HG03095 (cell line): ENCODE results near the gene OR6K2.

ENCODE experiments used
- ATAC-seq: cut with Tn5 transposase; IDR thresholded peaks from one replicate; pipeline ENCODE4 v1.9.1; 2021; ENCODE audit warnings: moderate library complexity; ENCODE audit not compliant: unreplicated experiment

Gene OR6K2

DNA sequence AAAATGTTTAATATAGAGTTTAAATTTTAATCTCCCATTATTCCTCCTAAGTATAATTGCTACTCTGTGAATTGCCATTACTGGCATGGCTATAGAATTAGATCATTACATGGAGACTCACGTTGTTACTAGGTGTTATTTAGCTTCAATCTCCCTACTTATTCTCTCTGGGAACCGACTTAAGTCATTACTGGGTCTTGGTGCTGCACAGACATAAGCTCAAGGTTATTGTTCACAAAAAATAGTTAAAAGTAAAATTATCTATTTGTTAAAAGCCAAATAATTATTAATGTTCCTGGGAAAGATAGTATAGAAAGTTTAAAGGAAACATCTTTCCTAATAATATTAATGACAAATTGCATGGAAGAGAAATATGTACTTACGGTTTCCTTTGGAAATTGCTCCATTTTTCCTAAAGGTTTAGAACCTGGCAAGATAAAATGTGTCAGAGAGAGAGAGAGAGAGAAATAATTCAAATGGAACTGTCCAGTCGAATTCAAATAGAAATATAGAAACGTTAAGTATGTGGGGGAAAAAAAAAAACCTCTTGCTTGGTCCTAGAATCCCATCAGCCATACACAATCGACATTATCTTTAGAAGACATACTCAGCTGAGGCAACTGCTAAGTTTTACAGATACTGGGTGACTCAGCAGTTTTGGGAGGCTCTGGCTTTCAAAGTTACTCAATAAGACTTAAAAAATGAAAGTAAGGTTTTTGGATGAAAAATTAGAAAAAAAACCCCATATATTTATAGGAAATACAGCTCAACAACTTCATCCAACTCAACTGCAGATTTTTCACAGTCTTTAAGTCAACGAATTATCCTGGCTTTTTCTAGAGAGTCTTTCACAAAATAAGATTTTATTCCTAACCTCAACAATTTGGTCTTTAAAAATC, 14.1 kb downstream of the OR6K2 start, which contains the start of gene SPTA1:
Gene SPTA1 (minus strand): TSS at position 605 of the 899 bp plus-strand sequence. CDS start 198 bp downstream, at position 407.
- no peak for ATAC-seq

GRCh38 chr1:158685085-158685484, 15.4 kb downstream of the OR6K2 start:
- ATAC-seq: no peak

DNA sequence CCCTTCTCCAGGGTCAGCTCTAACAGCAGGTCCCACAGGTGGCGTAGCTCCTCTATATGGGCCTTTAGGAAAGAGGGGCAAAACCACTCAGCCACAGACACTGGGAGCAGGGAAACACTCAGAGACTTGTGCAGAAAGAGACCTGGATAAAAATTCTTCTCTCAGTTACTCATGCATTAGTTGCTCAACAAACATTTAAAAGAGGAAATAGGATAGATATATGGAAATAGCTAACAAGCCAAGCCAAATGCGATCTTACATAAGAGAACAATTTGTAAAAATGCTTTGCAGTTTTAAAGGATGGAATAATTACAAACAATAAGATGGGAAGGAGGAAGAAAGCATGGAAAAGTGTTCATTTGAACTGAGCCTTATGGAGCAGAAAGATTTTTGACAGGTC, 18.8 kb downstream of the OR6K2 start:
- no peak for ATAC-seq

DNA sequence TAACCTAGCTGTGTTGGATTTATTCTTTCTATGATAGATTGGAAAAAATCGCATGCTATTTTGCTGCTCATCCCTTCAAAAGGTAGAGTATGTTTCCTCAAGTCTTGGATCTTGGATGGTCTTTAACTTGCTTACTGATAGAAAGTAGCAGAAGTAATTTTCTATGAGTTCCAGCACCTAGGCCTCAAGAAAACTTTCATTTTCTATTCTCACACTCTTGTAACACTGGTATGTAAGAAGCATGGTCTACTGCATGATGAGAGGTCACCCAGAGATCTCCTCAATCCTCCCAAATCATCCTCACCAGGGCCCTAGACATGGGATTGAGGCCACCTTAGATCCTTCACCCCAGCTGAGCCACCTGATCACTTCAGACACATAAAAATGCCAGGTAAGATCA, 21.2 kb downstream of the OR6K2 start:
- no peak for ATAC-seq

DNA sequence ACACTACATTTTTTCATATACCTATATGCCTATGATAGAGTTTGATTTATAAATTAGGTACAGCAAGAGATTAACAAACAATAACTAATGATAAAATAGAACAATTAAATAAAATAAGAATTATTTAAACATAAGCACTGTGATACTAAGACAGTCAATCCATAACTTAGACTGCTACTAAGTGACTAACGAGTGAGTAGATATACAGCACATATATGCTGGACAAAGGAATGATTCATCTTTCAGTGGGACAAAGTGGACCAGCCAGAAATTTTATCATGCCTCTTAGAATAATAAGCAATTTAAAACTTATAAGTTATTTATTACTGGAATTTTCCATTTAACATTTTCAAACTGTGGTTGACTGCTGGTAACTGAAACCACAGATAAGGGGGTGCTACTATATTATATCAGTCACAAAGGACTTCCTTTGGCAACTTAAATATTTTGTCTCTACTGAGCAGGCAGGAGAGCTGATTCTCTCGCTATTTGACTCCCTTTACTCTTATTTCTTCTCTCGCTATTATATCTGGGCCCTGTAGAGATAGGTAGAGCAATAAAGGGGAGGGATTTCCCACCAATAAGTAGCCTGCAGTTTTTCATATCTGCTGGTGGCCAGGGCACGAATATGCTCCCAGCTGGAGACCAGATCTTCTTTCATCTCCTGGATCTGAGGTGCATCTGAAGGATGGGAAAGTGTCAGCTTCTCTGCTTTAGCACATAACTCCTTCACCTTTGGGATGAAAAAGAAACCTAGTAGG, 24.7 kb downstream of the OR6K2 start:
- ATAC-seq: no peak

- no peak for ATAC-seq
These were observed 26.1 kb downstream of the OR6K2 start for GRCh38 chr1:158674302-158674701.

DNA sequence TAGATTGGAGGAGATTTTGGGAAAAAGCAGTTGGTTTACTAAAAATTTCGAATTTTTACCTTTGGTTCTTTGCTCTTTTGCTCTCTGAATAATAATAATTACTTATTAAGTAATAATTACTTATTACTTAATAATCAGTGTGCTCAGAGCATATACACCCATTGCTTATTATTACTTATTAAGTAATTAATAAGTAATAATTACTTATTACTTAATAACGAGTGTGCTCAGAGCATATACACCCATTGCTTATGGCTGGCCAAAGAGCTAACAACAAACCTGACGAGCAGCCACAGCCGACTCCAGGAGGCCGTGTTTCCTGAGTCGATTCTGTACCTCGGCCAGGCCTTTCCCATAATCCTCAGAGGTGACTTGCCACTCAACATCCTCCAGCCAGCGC, 34.4 kb downstream of the OR6K2 start:
- ATAC-seq: no peak

DNA sequence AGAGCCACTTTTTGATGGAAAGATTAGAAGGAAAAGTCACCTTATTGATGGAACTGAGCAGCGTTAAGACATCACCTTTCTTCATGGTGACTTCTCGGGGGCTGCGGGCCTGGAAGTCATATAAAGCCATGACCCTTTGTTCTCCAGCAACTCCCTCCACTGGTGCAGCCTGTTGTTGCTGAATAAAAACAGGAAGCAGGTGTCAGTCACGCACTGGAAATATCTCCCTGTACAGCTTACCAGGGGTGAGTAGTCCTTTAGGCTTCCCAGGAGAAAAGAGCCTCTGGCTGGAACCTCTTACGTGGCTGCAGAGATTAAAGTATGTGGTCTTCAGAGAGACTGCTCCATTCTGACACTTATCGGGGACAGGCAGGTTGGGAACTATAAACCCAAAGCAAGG, 45.9 kb downstream of the OR6K2 start:
- ATAC-seq: no peak

DNA sequence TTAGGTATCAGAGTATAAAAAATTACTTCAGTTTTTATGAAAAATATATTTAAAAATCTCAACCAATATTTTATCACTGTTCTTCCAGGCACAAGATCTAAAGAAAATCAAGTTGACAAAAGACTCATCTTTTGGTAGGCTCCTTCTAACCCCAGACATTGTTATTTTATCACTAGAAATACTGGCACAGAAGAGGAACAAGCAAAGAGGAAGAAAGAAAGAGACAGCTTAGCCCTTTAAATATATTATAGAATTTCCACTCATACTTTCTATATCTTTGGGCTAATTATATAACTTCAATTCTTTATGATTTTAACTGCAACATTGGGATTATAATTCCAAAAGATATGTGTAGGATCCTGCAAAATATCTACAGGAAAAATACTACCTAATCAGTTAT, 46.4 kb downstream of the OR6K2 start:
- no peak for ATAC-seq

- ATAC-seq: no peak
These were observed 47.6 kb downstream of the OR6K2 start for GRCh38 chr1:158652721-158653334.
